ENCODE data around the gene IL26.

Gene IL26

GRCh38 chr12:68225576-68226476, at the start of gene IL26:
Gene IL26 (minus strand): TSS chr12:68225810. CDS start chr12:68225756, 54 bp downstream.
- no peak for DNase-seq

GRCh38 chr12:68272732-68273131, 47.1 kb upstream of the IL26 start:
- no peak for DNase-seq

- no peak for DNase-seq
Measured at GRCh38 chr12:68271346-68271745, 45.7 kb upstream of the IL26 start.

GRCh38 chr12:68270358-68270757, 44.7 kb upstream of the IL26 start:
- no peak for DNase-seq

- no peak for DNase-seq
Measured at GRCh38 chr12:68269779-68270178, 44.2 kb upstream of the IL26 start.

- no peak for DNase-seq
Measured at GRCh38 chr12:68268967-68269366, 43.4 kb upstream of the IL26 start.

GRCh38 chr12:68267892-68268396, 42.3 kb upstream of the IL26 start:
- no peak for DNase-seq

- DNase-seq = no peak
Measured at GRCh38 chr12:68264857-68265256, 39.2 kb upstream of the IL26 start.

- no peak for DNase-seq
Measured at GRCh38 chr12:68264158-68264855, 38.7 kb upstream of the IL26 start.

- no peak for DNase-seq
Measured at GRCh38 chr12:68263366-68263765, 37.8 kb upstream of the IL26 start.

- no peak for DNase-seq
Measured at GRCh38 chr12:68261896-68262295, 36.3 kb upstream of the IL26 start.

GRCh38 chr12:68260153-68260552, 34.5 kb upstream of the IL26 start:
- DNase-seq = no peak

GRCh38 chr12:68259318-68259940, 33.8 kb upstream of the IL26 start:
- DNase-seq = no peak

GRCh38 chr12:68253504-68253903, 27.9 kb upstream of the IL26 start, which contains the start of gene IL22:
Gene IL22 (minus strand): TSS chr12:68253604. CDS start chr12:68253448, 156 bp downstream.
- DNase-seq = no peak

GRCh38 chr12:68252077-68252476, 26.5 kb upstream of the IL26 start:
- no peak for DNase-seq

- no peak for DNase-seq
Measured at GRCh38 chr12:68250454-68250853, 24.8 kb upstream of the IL26 start.

GRCh38 chr12:68247785-68248184, 22.2 kb upstream of the IL26 start:
- no peak for DNase-seq

GRCh38 chr12:68246350-68246749, 20.7 kb upstream of the IL26 start:
- DNase-seq = no peak

GRCh38 chr12:68245180-68246021, 19.8 kb upstream of the IL26 start:
- no peak for DNase-seq

- DNase-seq = no peak
Measured at GRCh38 chr12:68242777-68243176, 17.2 kb upstream of the IL26 start.

GRCh38 chr12:68240975-68241374, 15.4 kb upstream of the IL26 start:
- DNase-seq = no peak

GRCh38 chr12:68240079-68240478, 14.5 kb upstream of the IL26 start:
- no peak for DNase-seq

Data from NCI-H1417 treated with DMSO at 0.1 percent for 48 hours (cell line).